Activated CD4-positive, CD25-positive, alpha-beta regulatory T cell treated with anti-CD3 and anti-CD28 coated beads, Interleukin-2, amount 50 U/mL, for 72 hours (primary cell): ENCODE data around the gene MEIS2.

Experiments used
- DNase-seq: peaks from one replicate; pipeline ENCODE4 v3.0.0; 2021

The MEIS2 gene

GRCh38 chr15:36886191-36886590 is 214.2 kb downstream of the MEIS2 start:
- DNase-seq, result no peak

- DNase-seq, result no peak
These were observed 214.6 kb downstream of the MEIS2 start for GRCh38 chr15:36885771-36886170.

GRCh38 chr15:36884936-36885635 is 215.3 kb downstream of the MEIS2 start:
- no peak for DNase-seq

GRCh38 chr15:36884518-36884875 is 215.9 kb downstream of the MEIS2 start:
- no peak for DNase-seq

GRCh38 chr15:36883713-36884517 is 216.4 kb downstream of the MEIS2 start:
- DNase-seq, result peak; percentile 55

- no peak for DNase-seq
These were observed 217.7 kb downstream of the MEIS2 start for GRCh38 chr15:36882487-36883131.

- no peak for DNase-seq
These were observed 218.3 kb downstream of the MEIS2 start for GRCh38 chr15:36882056-36882455.

GRCh38 chr15:36881516-36881915 is 218.8 kb downstream of the MEIS2 start:
- no peak for DNase-seq

- DNase-seq, result no peak
These were observed 219.4 kb downstream of the MEIS2 start for GRCh38 chr15:36880913-36881460.

GRCh38 chr15:36880224-36880912 is 220.0 kb downstream of the MEIS2 start:
- DNase-seq, result no peak

- DNase-seq, result no peak
These were observed 220.7 kb downstream of the MEIS2 start for GRCh38 chr15:36879568-36880222.

GRCh38 chr15:36878684-36879262 is 221.6 kb downstream of the MEIS2 start:
- no peak for DNase-seq

GRCh38 chr15:36877796-36878683 is 222.3 kb downstream of the MEIS2 start:
- DNase-seq, result no peak

GRCh38 chr15:36877294-36877693 is 223.1 kb downstream of the MEIS2 start:
- no peak for DNase-seq

GRCh38 chr15:36875740-36876334 is 224.5 kb downstream of the MEIS2 start:
- no peak for DNase-seq

GRCh38 chr15:36874930-36875329 is 225.4 kb downstream of the MEIS2 start:
- no peak for DNase-seq

GRCh38 chr15:36867436-36867835 is 232.9 kb downstream of the MEIS2 start:
- no peak for DNase-seq

GRCh38 chr15:36866896-36867295 is 233.5 kb downstream of the MEIS2 start:
- no peak for DNase-seq

GRCh38 chr15:36863570-36863969 is 236.8 kb downstream of the MEIS2 start:
- DNase-seq, result no peak

- no peak for DNase-seq
These were observed 239.6 kb downstream of the MEIS2 start for GRCh38 chr15:36860792-36861191.

- no peak for DNase-seq
These were observed 241.9 kb downstream of the MEIS2 start for GRCh38 chr15:36858423-36858822.
